GM23338 (cell line): Measurements from ENCODE around the gene GPAM.

Experiments
- CREB1 ChIP-seq: fragments of 250-450 bp; sonication (Bioruptor Pico); IDR thresholded peaks from 2 replicates; pipeline ENCODE4 v1.5.0; 2020; ENCODE audit warnings: low read depth, mild to moderate bottlenecking, moderate library complexity
- EZH2 ChIP-seq: fragments of 200-600 bp; sonication (generic); IDR thresholded peaks from one replicate; pipeline ENCODE4 v1.8.0; 2017; ENCODE audit warnings: antibody characterized with exemption, mild to moderate bottlenecking, low read depth; ENCODE audit not compliant: unreplicated experiment
- NANOG ChIP-seq: IDR thresholded peaks from 2 replicates; pipeline ENCODE4 v1.6.1; 2016; ENCODE audit warnings: antibody characterized with exemption, borderline replicate concordance
- POLR2AphosphoS5 ChIP-seq: IDR thresholded peaks from 2 replicates; pipeline ENCODE4 v1.6.1; 2016; ENCODE audit warnings: antibody characterized with exemption, low read depth
- TF ChIP-seq, protein P1 (sequence below), 2 experiments: fragments of 200-600 bp in 1 of 2; sonication (generic) in 1 of 2; conservative IDR thresholded peaks; 2 replicates each; pipeline versions ENCODE4 v1.5.1 to v1.6.1; 2016 to 2017; ENCODE audit warnings: antibody characterized with exemption in 2 of 2, low read depth in 2 of 2, mild to moderate bottlenecking in 2 of 2, moderate library complexity in 1 of 2
- TF ChIP-seq, protein P2 (sequence below): IDR thresholded peaks from one replicate; pipeline ENCODE4 v1.6.1; 2018; ENCODE audit warnings: antibody characterized with exemption; ENCODE audit not compliant: unreplicated experiment

DNA sequence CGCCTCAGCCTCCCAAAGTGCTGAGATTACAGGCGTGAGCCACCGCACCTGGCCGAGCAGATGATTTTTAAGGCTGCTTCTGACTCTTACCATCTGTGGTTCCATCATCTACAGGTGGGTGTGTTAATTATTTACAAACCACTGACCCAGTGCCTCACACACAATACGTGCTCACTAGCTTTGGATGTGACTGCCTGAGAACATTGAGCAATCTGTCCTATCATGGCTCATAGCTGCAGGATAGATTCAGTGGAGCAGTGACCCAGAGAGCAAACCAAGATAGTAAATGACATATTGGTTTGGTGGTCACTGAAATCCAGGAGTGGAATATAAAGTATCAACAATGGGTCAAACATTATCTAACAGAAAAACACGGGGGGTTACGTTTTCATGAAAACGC lies 24.1 kb downstream of the GPAM start:
- TF ChIP-seq, protein P1, sequence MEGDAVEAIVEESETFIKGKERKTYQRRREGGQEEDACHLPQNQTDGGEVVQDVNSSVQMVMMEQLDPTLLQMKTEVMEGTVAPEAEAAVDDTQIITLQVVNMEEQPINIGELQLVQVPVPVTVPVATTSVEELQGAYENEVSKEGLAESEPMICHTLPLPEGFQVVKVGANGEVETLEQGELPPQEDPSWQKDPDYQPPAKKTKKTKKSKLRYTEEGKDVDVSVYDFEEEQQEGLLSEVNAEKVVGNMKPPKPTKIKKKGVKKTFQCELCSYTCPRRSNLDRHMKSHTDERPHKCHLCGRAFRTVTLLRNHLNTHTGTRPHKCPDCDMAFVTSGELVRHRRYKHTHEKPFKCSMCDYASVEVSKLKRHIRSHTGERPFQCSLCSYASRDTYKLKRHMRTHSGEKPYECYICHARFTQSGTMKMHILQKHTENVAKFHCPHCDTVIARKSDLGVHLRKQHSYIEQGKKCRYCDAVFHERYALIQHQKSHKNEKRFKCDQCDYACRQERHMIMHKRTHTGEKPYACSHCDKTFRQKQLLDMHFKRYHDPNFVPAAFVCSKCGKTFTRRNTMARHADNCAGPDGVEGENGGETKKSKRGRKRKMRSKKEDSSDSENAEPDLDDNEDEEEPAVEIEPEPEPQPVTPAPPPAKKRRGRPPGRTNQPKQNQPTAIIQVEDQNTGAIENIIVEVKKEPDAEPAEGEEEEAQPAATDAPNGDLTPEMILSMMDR (conservative IDR thresholded peaks at IDR 0.05; ENCODE audit: low read depth in 2 of 2): no peak
- no peak for TF ChIP-seq EZH2
- no peak for TF ChIP-seq POLR2AphosphoS5
- no peak for TF ChIP-seq CREB1 (CRISPR knock-in tag)
- TF ChIP-seq, protein P2, sequence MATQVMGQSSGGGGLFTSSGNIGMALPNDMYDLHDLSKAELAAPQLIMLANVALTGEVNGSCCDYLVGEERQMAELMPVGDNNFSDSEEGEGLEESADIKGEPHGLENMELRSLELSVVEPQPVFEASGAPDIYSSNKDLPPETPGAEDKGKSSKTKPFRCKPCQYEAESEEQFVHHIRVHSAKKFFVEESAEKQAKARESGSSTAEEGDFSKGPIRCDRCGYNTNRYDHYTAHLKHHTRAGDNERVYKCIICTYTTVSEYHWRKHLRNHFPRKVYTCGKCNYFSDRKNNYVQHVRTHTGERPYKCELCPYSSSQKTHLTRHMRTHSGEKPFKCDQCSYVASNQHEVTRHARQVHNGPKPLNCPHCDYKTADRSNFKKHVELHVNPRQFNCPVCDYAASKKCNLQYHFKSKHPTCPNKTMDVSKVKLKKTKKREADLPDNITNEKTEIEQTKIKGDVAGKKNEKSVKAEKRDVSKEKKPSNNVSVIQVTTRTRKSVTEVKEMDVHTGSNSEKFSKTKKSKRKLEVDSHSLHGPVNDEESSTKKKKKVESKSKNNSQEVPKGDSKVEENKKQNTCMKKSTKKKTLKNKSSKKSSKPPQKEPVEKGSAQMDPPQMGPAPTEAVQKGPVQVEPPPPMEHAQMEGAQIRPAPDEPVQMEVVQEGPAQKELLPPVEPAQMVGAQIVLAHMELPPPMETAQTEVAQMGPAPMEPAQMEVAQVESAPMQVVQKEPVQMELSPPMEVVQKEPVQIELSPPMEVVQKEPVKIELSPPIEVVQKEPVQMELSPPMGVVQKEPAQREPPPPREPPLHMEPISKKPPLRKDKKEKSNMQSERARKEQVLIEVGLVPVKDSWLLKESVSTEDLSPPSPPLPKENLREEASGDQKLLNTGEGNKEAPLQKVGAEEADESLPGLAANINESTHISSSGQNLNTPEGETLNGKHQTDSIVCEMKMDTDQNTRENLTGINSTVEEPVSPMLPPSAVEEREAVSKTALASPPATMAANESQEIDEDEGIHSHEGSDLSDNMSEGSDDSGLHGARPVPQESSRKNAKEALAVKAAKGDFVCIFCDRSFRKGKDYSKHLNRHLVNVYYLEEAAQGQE: no peak
- no peak for TF ChIP-seq NANOG
